Measurements from ENCODE around the gene LBX2. TPM values are rescaled to one million over a fixed set of nuclear protein-coding genes. Genes with fewer than 3 reads are reported as not detected.

The LBX2 gene
- total RNA-seq, result 0.51 TPM
- long read RNA-seq, partial matches to known transcripts, result 0 of 2 reads
- long read RNA-seq, other reads (novel, unspliced or antisense), result 1 of 2 reads

DNA sequence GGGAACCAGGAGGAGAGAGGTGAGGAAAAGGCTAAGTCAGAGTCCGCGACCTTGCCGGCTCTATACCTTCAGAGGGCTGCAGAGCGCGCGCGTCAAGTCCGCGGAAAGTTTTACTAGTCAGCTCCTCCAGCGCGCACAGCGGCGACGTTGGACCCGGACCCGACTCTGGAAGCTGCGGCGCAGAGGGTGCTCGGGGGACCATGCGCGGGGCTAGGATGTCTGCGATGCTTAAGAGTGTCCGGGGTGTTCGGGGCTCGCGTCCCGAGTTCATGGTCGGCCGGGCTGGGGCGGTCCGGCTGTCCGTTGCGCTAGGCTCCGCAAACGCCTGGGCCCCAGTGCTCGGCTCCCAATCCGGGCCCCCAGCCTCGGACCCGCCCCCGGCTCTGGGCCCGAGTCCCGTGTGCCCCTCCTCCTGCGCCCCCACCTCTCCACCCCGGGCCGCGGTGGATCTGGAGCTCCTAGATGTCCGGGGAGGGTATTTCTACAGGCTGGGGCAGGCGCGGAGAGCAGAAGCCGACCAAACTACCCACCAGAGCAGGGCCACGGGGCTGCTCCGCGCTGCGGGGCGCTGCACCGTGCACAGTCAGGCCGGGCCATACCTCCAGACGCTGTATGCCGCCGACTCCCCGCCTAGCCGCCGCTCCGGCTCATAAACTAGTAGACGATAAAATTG, at the start of gene LBX2:
TSS of gene LBX2 (minus strand) at position 337 of the 673 bp plus-strand sequence. CDS start at position 271, 66 bp downstream.
- DNase-seq (ENCODE audit: low spot score), result no peak
- intact Hi-C loops (cut with DNase I), result no loop called here

- intact Hi-C loops (cut with DNase I), result loop anchor here (2.0 kb wide), 1 partner anchor 18 kb away; no protein-coding TSS in a partner anchor
- peak; percentile 26 for DNase-seq (ENCODE audit: low spot score)
Observed at GRCh38 chr2:74548285-74548899, 49.0 kb upstream of the LBX2 start.

- peak; percentile 14 for DNase-seq (ENCODE audit: low spot score)
- intact Hi-C loops (cut with DNase I), result no loop called here
Observed at GRCh38 chr2:74546004-74546403, 46.6 kb upstream of the LBX2 start.

- intact Hi-C loops (cut with DNase I), result no loop called here
- DNase-seq (ENCODE audit: low spot score), result peak; percentile 10
Observed at GRCh38 chr2:74544634-74545033, 45.2 kb upstream of the LBX2 start.

GRCh38 chr2:74542978-74543377, 43.6 kb upstream of the LBX2 start:
- intact Hi-C loops (cut with DNase I), result no loop called here
- DNase-seq (ENCODE audit: low spot score), result peak; percentile 33

DNA sequence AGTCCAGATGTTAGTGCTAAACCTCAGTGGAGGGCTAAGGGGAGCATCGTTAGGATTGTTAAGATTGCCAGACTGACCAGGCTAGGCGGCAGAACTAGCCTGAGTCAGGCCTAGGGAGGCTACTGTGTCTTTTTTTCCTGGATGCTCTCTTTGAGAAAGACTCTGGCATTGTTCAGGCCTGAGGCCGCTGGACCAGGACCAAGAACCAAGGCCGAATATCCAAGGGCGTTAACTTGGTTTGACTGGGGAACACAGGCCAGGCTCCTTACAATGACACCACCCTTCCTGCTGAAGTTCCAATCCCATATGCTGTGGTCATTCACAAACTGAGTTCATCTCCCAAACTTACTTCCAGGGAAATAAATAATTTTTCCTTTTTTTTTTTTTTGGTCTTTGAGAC, 40.9 kb upstream of the LBX2 start:
- DNase-seq (ENCODE audit: low spot score), result no peak
- intact Hi-C loops (cut with DNase I), result no loop called here

DNA sequence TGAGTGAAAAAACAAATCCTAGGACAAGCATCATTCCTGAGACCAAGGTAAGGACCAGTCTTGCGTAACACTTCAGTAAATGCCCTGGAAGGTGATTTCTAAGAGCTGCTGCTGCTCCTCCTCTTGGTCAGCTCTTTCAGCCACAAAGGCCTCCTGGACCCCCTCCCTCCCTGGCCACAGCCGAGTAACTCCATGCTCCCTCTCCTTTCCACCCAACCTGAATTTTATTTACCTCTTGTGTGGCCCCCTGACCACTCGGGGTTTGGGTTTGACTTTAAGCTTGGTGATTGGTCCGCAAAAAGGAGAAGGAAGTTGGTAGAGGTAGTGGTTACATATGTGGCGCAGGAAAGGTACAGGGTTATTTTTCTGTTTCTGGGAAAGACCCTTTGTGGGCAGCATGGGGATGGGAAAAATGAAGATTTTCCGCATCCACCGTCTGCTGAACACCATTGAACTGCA, 39.5 kb upstream of the LBX2 start:
- intact Hi-C loops (cut with DNase I), result loop anchor here (10.0 kb wide), 1 partner anchor 714 kb away; the partner anchor contains the start of gene STAMBP
- no peak for DNase-seq (ENCODE audit: low spot score)

- DNase-seq (ENCODE audit: low spot score), result no peak
- intact Hi-C loops (cut with DNase I), result loop anchor here (10.0 kb wide), 1 partner anchor 712 kb away; the partner anchor contains the start of gene STAMBP
Observed at GRCh38 chr2:74537140-74537539, 37.7 kb upstream of the LBX2 start.

GRCh38 chr2:74536166-74536950, 37.0 kb upstream of the LBX2 start:
- no peak for DNase-seq (ENCODE audit: low spot score)
- intact Hi-C loops (cut with DNase I), result loop anchor here (10.0 kb wide), 1 partner anchor 712 kb away; the partner anchor contains the start of gene STAMBP

DNA sequence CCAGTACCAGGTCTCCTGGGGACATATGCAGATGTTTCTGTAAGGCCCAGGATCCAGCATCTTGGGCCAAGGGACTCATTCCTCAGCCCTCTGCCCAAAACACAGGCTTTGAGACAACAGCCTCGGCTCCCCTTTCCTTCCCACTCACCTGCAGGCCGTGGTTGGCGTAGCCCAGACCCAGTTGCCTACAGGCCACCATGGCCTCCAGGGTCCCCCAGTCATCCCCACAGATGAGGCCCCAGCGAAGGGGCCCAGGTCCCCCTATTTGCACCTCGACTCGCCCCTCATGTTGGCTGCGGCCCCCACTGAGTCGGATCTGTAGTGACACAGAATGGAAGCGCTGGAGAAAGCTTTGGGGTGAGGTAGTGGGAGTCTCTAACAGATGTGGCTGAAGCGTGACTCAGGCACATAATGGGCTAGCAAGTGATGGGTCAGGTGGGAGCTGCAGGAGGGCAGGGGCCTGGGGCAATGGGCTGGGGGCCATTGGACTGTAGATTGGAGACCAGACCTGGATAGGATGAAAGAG, 36.1 kb upstream of the LBX2 start:
- intact Hi-C loops (cut with DNase I), result loop anchor here (10.0 kb wide), 1 partner anchor 711 kb away; the partner anchor contains the start of gene STAMBP

DNA sequence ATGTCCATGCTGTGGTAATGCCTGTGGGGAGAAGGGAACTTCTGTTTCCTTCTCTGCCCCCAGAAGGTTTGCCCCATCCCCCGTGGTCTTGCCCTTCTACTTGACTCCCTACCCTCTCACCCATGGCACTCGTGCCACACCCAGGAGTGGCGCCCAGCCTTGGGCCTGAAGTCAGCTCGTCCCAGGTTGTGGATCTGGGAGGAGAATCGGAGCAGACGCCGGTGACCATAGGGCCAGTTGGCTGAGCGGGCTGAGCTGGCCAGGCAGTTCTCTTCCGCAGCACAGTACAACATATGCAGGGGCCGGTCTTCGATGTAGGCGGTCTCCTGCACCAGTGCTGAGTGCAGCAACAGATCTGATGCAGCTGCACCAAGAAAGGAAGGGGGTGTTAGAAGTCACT, 35.0 kb upstream of the LBX2 start:
- peak; percentile 7 for DNase-seq (ENCODE audit: low spot score)
- intact Hi-C loops (cut with DNase I), result loop anchor here (10.0 kb wide), 1 partner anchor 710 kb away; the partner anchor contains the start of gene STAMBP

More for the DNA sequence above, 36.1 kb upstream of the LBX2 start:
- no peak for DNase-seq (ENCODE audit: low spot score)

- peak; percentile 43 for DNase-seq (ENCODE audit: low spot score)
- intact Hi-C loops (cut with DNase I), result loop anchor here (10.0 kb wide), 1 partner anchor 709 kb away; the partner anchor contains the start of gene STAMBP
Observed at GRCh38 chr2:74533464-74533863, 34.1 kb upstream of the LBX2 start.

DNA sequence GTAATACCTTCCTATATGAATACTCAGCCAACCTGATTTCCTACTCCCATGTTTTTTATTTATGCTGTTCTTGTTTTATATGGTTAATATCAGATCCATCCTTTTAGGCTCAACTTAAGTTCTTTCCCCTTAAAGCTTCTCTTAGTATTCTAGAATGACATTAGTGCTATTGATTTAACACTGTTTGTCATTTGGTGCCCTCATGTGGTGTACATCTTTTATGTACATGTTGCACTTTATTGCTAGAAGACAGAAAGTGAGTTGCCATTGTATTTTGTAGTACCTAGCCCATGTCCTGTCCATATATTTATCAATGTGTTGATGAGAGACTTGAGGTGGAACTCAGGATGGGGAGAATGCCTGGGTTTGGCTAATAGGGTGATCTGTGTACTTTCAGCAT, 32.8 kb upstream of the LBX2 start:
- DNase-seq (ENCODE audit: low spot score), result no peak
- intact Hi-C loops (cut with DNase I), result loop anchor here (10.0 kb wide), 1 partner anchor 707 kb away; the partner anchor contains the start of gene STAMBP

DNA sequence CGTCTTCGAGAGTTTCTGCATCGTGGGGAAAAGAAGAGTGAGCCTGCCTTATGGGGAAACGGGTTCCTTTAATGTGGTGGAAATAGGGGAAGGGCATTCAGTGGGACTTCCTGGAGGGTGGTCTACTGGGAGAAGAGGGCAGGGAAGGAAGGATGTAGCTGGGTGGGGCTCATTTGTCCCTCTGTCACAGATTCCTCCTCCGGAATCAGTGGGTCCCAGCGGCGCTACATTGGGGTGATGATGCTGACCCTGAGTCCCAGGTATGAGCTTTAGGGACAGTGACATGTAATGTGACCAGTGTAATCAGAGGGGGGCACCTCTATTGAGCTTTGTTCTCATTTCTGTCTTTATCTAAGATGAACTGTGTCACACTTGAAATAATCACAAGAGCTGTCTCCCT, 32.3 kb upstream of the LBX2 start:
- peak; percentile 65 for DNase-seq (ENCODE audit: low spot score)
- intact Hi-C loops (cut with DNase I), result loop anchor here (2.0 to 10.0 kb wide), 2 partner anchors 17 to 707 kb away; partner anchors contain the start of gene STAMBP

DNA sequence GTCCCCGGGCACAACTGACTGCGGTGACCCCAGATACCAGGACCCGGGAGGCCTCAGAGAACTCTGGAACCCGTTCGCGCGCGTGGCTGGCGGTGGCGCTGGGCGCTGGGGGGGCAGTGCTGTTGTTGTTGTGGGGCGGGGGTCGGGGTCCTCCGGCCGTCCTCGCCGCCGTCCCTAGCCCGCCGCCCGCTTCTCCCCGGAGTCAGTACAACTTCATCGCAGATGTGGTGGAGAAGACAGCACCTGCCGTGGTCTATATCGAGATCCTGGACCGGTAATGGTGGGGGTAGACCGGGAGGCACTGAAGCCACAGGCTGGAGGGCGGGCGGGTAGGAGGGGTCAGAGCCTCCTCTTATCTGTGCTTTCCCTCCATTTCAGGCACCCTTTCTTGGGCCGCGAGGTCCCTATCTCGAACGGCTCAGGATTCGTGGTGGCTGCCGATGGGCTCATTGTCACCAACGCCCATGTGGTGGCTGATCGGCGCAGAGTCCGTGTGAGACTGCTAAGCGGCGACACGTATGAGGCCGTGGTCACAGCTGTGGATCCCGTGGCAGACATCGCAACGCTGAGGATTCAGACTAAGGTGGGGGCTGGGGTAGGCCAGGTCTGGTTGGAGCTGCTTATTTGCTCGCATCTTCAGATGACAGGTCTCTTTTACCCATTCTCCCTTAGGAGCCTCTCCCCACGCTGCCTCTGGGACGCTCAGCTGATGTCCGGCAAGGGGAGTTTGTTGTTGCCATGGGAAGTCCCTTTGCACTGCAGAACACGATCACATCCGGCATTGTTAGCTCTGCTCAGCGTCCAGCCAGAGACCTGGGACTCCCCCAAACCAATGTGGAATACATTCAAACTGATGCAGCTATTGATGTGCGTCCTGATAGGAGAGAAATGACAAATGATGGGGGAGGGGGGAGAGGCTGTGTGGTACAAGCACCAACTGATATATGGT, 31.1 kb upstream of the LBX2 start:
- intact Hi-C loops (cut with DNase I), result loop anchor here (2.0 to 10.0 kb wide), 2 partner anchors 18 to 706 kb away; partner anchors contain the start of gene STAMBP

GRCh38 chr2:74529357-74530238, 30.2 kb upstream of the LBX2 start, which contains the start of the genes AUP1 and HTRA2:
TSS of gene AUP1 (minus strand) at chr2:74529706. CDS start at chr2:74529629, 77 bp downstream.
TSS of gene HTRA2 (plus strand) at chr2:74529933. CDS start at chr2:74530007, 74 bp downstream.
- DNase-seq (ENCODE audit: low spot score), result peak; percentile 99
- intact Hi-C loops (cut with DNase I), result loop anchor here (1.0 to 10.0 kb wide), 8 partner anchors 19 to 705 kb away; partner anchors contain the start of genes CCDC142, DOK1, INO80B and PCGF1

More for the DNA sequence above, 31.1 kb upstream of the LBX2 start:
- DNase-seq (ENCODE audit: low spot score), result peak; percentile 75

All from cardiac septum (tissue), 1 donor.